ENCODE data around the gene HELB. TPM values are rescaled to one million over a fixed set of nuclear protein-coding genes. Genes with fewer than 3 reads are reported as not detected.
"Not testable (repeated sequence)": the region's sequence is repeated elsewhere in the genome, so short reads cannot be mapped to it uniquely, and the experiment has no call there.

HELB gene
- total RNA-seq, 4 donors from 2014 or later: 5.0 to 11.3 (median 9.4) TPM

DNA sequence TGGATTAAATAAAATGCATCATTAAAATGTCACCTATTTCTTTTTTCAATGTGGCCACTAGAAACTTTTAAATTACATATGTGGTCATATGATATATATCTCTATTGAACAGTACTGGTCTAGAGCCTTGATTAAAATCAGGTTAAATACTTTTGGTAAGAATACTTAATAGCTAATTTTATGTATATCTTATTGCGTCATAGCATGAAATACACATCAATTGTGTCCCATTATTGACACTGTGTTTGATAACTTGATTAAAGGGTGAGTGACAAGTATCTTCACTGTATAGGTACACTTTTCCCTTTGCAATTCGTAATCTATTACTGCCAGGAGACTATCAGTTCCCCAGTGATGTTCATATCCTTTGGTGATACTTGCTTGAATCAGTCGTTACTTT, 4.4 kb upstream of the HELB start:
- DNase-seq (ENCODE audit: low spot score) (no peak), ATAC-seq (ENCODE audit: low FRiP score) (no peak)
- TF ChIP-seq, protein P1, sequence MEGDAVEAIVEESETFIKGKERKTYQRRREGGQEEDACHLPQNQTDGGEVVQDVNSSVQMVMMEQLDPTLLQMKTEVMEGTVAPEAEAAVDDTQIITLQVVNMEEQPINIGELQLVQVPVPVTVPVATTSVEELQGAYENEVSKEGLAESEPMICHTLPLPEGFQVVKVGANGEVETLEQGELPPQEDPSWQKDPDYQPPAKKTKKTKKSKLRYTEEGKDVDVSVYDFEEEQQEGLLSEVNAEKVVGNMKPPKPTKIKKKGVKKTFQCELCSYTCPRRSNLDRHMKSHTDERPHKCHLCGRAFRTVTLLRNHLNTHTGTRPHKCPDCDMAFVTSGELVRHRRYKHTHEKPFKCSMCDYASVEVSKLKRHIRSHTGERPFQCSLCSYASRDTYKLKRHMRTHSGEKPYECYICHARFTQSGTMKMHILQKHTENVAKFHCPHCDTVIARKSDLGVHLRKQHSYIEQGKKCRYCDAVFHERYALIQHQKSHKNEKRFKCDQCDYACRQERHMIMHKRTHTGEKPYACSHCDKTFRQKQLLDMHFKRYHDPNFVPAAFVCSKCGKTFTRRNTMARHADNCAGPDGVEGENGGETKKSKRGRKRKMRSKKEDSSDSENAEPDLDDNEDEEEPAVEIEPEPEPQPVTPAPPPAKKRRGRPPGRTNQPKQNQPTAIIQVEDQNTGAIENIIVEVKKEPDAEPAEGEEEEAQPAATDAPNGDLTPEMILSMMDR (IDR thresholded peaks at IDR 0.05): no peak

DNA sequence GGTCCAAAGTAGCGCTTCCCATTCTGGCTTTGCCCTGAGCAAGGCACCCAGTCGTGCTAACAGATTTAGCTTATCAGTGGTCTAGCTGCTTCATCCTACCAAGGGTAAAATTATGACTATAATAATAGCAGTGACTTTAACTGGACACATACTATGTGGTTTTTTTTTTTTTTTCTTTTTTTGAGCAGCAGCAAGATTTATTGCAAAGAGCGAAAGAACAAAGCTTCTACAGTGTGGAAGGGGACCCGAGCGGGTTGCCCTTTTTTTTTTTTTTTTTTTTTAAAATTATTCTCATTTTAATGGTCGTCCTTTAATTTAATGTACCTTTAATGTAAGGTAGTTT, 505 bp downstream of the HELB start:
- TF ChIP-seq, protein P1 (IDR thresholded peaks at IDR 0.05): no peak

GRCh38 chr12:66303316-66303804, 1.1 kb downstream of the HELB start:
- not testable (repeated sequence) for ATAC-seq (ENCODE audit: low FRiP score); DNase-seq (ENCODE audit: low spot score)

More for the DNA sequence above, 505 bp downstream of the HELB start:
- DNase-seq (ENCODE audit: low spot score): no peak
- no peak for ATAC-seq (ENCODE audit: low FRiP score)

- DNase-seq (ENCODE audit: low spot score): no peak
- TF ChIP-seq, protein P1 (IDR thresholded peaks at IDR 0.05): no peak
- ATAC-seq (ENCODE audit: low FRiP score): no peak
Measured at GRCh38 chr12:66304296-66304900, 2.1 kb downstream of the HELB start.

DNA sequence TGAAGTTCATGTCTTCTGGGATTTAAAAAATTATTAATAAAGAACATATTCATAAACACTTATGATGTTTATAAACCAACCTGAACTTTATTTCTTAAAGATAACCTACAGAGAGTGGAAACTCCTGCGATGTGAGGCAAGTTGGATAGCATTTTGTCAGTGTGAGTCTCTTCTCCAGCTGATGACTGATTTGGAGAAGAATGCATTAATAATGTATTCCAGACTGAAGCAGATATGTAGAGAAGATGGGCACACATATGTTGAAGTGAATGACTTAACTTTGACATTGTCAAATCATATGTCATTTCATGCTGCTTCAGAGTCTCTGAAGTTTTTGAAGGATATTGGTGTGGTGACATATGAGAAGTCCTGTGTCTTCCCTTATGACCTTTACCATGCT, 7.3 kb downstream of the HELB start:
- no peak for DNase-seq (ENCODE audit: low spot score)
- ATAC-seq (ENCODE audit: low FRiP score): no peak
- TF ChIP-seq, protein P1 (IDR thresholded peaks at IDR 0.05): no peak

GRCh38 chr12:66312189-66312588, 9.9 kb downstream of the HELB start:
- DNase-seq (ENCODE audit: low spot score) (no peak), ATAC-seq (ENCODE audit: low FRiP score) (no peak)
- TF ChIP-seq, protein P1 (IDR thresholded peaks at IDR 0.05): no peak

DNA sequence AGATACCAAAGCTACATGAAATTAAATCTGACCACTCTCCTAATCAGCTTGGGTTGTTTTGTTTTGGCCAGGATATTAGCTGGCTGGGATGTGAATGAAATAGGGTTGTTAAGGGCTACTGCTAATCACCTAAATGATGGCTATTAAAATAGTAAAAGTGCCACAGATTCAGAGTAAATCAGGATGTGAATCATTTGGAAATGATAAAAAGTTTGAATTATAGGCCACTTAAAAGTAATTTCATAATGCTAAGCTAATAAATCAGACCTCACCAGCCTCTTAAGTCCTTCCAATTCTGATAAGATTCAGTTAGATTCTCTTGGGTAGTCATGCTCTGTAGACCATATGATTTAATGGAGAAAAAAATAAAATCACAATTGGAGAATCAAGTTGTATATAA, 12.0 kb downstream of the HELB start:
- ATAC-seq (ENCODE audit: low FRiP score) (no peak), DNase-seq (ENCODE audit: low spot score) (no peak)
- TF ChIP-seq, protein P1 (IDR thresholded peaks at IDR 0.05): no peak
